A549 (cell line): ENCODE results near the gene TMEM154.

Source experiments
- CHD2 ChIP-seq: fragments of 150-350 bp; IDR thresholded peaks from 2 replicates; pipeline ENCODE4 v1.6.1; 2014; ENCODE audit warnings: low read length; ENCODE audit not compliant: partially characterized antibody
- E2F6 ChIP-seq: IDR thresholded peaks from 2 replicates; pipeline ENCODE4 v1.6.1; 2012; ENCODE audit warnings: low read depth, borderline replicate concordance
- EP300 ChIP-seq, 2 experiments: fragments of >200 bp; sonication (Bioruptor Twin); formaldehyde crosslinking; IDR thresholded peaks; 2 replicates in 1 of 2; 3 replicates in 1 of 2; pipeline ENCODE4 v1.6.1; 2016 to 2017
- HOXA7 ChIP-seq: fragments of 250-450 bp; sonication (Bioruptor Pico); IDR thresholded peaks from 2 replicates; pipeline ENCODE4 v1.5.0; 2020; ENCODE audit warnings: mild to moderate bottlenecking, moderate library complexity
- JUNB ChIP-seq: fragments of >200 bp; sonication (Bioruptor Twin); formaldehyde crosslinking; IDR thresholded peaks from 2 replicates; pipeline ENCODE4 v1.6.1; 2016
- MAX ChIP-seq: IDR thresholded peaks from 2 replicates; pipeline ENCODE4 v1.6.1; 2012
- MYC ChIP-seq: IDR thresholded peaks from 2 replicates; pipeline ENCODE4 v1.6.1; 2012; ENCODE audit warnings: mild to moderate bottlenecking, inconsistent platforms, low read length, improper control_type of control experiment, borderline replicate concordance
- POLR2A ChIP-seq: IDR thresholded peaks from 2 replicates; pipeline ENCODE4 v1.6.1; 2012; ENCODE audit warnings: mild to moderate bottlenecking, low read length
- RAD21 ChIP-seq, 2 experiments: fragments of >200 bp in 1 of 2; sonication (Bioruptor Twin) in 1 of 2; formaldehyde crosslinking in 1 of 2; IDR thresholded peaks in 1 of 2; conservative IDR thresholded peaks in 1 of 2; 2 replicates in 1 of 2; 3 replicates in 1 of 2; pipeline ENCODE4 v1.6.1; 2012 to 2018; ENCODE audit warnings: inconsistent platforms in 1 of 2
- RCOR1 ChIP-seq: fragments of 150-350 bp; IDR thresholded peaks from 2 replicates; pipeline ENCODE4 v1.6.1; 2014; ENCODE audit warnings: antibody characterized with exemption, low read length, low read depth
- RFX5 ChIP-seq: fragments of 450-650 bp; IDR thresholded peaks from 2 replicates; pipeline ENCODE4 v1.7.1; 2014; ENCODE audit warnings: antibody characterized with exemption, mild to moderate bottlenecking, moderate library complexity
- TF ChIP-seq, protein P1 (sequence below): fragments of >200 bp; sonication (Bioruptor Twin); formaldehyde crosslinking; IDR thresholded peaks from 3 replicates; pipeline ENCODE4 v1.5.1; 2016

DNA sequence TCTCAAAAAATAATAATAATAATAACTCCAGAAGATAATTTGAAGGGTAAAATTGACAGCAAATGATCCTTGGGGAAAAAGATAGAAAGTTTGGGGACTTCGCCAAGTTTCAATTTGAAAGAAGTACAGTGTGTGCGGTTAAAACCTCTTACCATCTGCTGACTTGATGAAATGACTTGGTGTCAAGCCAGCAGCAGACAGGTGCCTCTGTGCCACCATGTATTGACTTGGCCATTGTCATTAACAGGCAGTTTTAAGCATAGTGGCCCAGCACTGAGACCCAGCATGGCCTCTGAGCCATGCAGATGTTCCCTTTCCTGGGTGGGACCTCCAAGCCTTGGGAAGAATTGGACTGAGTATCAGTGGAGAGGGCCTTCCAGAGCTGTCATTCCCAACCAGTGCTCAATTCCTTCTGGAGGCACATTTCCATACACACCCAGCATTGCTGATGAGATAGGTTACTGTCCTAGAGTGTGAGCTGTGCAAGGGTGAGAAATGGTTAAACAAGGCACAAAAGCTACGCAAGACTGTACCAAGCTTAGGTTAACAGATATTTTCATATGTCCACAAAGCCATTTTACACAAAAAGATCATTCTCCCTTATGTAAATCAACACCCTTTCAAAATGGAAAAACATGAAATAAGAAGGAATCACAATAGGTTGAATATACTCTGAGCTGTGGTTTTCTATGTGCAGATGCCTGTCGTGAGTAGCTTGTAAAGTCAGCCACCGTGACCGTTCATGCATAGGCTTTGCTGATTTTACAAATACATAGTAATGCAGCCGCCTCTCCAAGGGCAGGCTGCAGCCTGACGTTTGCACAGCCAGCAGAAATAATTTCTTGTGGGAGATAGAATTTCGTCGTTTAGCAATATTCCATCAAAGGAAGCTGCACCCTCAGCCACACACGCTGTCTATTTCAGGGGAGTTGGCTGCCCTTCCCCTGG, 84.5 kb downstream of the TMEM154 start:
- TF ChIP-seq, protein P1, sequence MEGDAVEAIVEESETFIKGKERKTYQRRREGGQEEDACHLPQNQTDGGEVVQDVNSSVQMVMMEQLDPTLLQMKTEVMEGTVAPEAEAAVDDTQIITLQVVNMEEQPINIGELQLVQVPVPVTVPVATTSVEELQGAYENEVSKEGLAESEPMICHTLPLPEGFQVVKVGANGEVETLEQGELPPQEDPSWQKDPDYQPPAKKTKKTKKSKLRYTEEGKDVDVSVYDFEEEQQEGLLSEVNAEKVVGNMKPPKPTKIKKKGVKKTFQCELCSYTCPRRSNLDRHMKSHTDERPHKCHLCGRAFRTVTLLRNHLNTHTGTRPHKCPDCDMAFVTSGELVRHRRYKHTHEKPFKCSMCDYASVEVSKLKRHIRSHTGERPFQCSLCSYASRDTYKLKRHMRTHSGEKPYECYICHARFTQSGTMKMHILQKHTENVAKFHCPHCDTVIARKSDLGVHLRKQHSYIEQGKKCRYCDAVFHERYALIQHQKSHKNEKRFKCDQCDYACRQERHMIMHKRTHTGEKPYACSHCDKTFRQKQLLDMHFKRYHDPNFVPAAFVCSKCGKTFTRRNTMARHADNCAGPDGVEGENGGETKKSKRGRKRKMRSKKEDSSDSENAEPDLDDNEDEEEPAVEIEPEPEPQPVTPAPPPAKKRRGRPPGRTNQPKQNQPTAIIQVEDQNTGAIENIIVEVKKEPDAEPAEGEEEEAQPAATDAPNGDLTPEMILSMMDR: no peak
- TF ChIP-seq MYC (no peak), RCOR1 (no peak), JUNB (no peak), HOXA7 (CRISPR knock-in tag) (no peak), MAX (no peak), RAD21 (conservative IDR thresholded peaks at IDR 0.05 in 1 of 2, IDR thresholded peaks at IDR 0.05 in 1 of 2) (no peak), RFX5 (no peak), CHD2 (no peak), EP300 (IDR thresholded peaks at IDR 0.05) (no peak), POLR2A (no peak), E2F6 (no peak)
